GM12891 (cell line): ENCODE data around the gene SMIM44.

Experiments
- DNase-seq: peaks from one replicate; pipeline ENCODE4 v3.0.0; 2011; ENCODE audit warnings: low spot score; ENCODE audit not compliant: insufficient read length
- FAIRE-seq: peaks from 2 replicates; lab custom pipeline; 2011; peaks lifted over from hg19 to GRCh38; lab: Jason Lieb, UNC
- PAX5 ChIP-seq: IDR thresholded peaks from 2 replicates; pipeline ENCODE4 v1.6.1; 2011; ENCODE audit warnings: low read length, moderate library complexity, mild to moderate bottlenecking; ENCODE audit not compliant: insufficient read depth, severe bottlenecking
- POLR2A ChIP-seq: IDR thresholded peaks from 2 replicates; pipeline ENCODE4 v1.6.1; 2011; ENCODE audit warnings: low read depth, low read length, control low read depth
- POLR2AphosphoS5 ChIP-seq: IDR thresholded peaks from 2 replicates; pipeline ENCODE4 v1.6.1; 2011; ENCODE audit warnings: low read depth, low read length, control low read depth
- POU2F2 ChIP-seq: IDR thresholded peaks from 2 replicates; pipeline ENCODE4 v1.6.1; 2011; ENCODE audit warnings: low read depth, mild to moderate bottlenecking, control low read depth, low read length, moderate library complexity
- SPI1 ChIP-seq: IDR thresholded peaks from 2 replicates; pipeline ENCODE4 v1.6.1; 2011; ENCODE audit warnings: low read depth, low read length, control low read depth
- TAF1 ChIP-seq: IDR thresholded peaks from 2 replicates; pipeline ENCODE4 v1.6.1; 2011; ENCODE audit warnings: low read depth, low read length, control low read depth

Gene SMIM44

DNA sequence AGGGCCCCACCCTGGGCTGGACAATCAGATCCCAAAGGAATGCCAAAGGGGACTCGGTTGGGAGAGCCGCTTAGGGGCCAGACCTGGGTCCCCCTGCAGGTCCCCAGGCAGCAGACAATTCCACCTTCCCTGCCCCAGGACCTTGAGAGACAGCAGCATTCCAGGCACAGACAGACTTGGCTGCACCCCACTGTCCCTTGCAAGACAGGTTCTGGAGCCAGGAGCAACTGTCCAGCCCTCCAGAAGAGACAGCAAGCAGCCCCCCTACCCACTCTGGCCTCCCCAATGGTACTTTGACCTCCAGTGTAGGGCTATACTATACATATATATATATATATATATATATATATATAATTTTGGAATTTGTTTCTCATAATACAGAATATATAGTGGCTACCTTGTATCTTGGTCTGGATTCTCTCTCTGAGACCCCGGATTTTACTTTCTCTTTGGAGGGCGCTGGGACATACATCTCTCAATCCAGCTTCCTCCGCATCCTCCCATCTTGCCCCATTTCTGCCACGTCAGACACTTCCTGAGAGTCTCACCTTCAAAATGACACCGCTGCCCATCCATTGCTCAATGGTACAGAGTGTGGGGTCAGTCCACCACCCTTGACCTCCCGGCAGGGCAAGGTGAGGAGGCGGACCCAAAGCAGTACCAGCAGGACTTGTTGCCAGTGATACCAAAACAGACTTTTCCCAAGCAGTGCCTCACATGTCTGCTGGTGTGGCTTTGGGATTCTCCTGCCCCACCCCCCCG lies 15.6 kb downstream of the SMIM44 start:
- TF ChIP-seq PAX5 (no peak), POU2F2 (no peak), POLR2AphosphoS5 (no peak), TAF1 (no peak), POLR2A (no peak), SPI1 (no peak)
- FAIRE-seq: no peak
- DNase-seq: no peak

- DNase-seq (no peak), FAIRE-seq (no peak)
- no peak for TF ChIP-seq SPI1
- no peak for TF ChIP-seq TAF1
- TF ChIP-seq POU2F2: no peak
- TF ChIP-seq POLR2AphosphoS5: no peak
Observed at GRCh38 chr19:3466635-3467034, 16.6 kb downstream of the SMIM44 start.

GRCh38 chr19:3465552-3465951 lies 17.7 kb downstream of the SMIM44 start:
- FAIRE-seq (no peak), DNase-seq (no peak)
- TF ChIP-seq TAF1 (no peak), POU2F2 (no peak), PAX5 (no peak), SPI1 (no peak), POLR2A (no peak), POLR2AphosphoS5 (no peak)

- DNase-seq (no peak), FAIRE-seq (no peak)
- TF ChIP-seq SPI1 (no peak), POU2F2 (no peak), PAX5 (no peak), TAF1 (no peak), POLR2A (no peak), POLR2AphosphoS5 (no peak)
Observed at GRCh38 chr19:3464587-3465235, 18.5 kb downstream of the SMIM44 start.

GRCh38 chr19:3463714-3464586 lies 19.3 kb downstream of the SMIM44 start:
- no peak for FAIRE-seq
- no peak for DNase-seq
- TF ChIP-seq SPI1: no peak
- TF ChIP-seq POLR2AphosphoS5: no peak
- no peak for TF ChIP-seq POLR2A
- TF ChIP-seq PAX5: no peak
- no peak for TF ChIP-seq POU2F2
- no peak for TF ChIP-seq TAF1

GRCh38 chr19:3462991-3463713 lies 20.1 kb downstream of the SMIM44 start:
- DNase-seq (no peak), FAIRE-seq (no peak)
- TF ChIP-seq POLR2A (no peak), POLR2AphosphoS5 (no peak), PAX5 (no peak), TAF1 (no peak), SPI1 (no peak), POU2F2 (no peak)

DNA sequence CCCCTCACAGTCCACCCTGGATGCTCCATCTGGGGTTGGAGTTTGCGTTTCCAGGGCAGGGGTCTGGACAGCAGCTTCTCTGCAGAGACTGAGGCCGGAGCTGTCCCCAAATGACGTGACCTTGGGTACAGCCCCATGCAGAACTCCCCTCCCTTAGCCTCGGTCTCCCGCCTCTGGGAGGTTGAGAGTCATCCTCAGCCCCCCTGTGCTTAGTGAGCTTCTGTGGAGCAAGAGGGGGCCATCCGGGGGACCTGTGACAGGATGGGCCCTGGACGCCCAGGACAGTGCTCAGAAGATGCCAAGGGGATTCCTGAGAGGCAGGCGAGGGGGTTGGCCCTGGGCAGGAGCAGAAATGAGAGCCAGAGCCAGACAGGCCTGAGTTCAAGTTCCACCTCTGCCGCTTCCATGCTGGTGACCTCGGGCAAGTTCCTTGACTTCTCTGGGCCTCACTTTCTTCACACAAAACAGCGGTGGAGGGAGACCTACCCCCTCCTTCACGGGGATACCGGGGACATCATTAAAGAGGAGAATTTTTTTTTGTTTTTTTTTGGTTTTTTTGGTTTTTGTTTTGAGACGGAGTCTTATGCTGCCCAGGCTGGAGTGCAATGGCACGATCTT lies 23.2 kb downstream of the SMIM44 start:
- TF ChIP-seq TAF1: no peak
- no peak for TF ChIP-seq SPI1
- no peak for TF ChIP-seq PAX5
- TF ChIP-seq POLR2AphosphoS5: no peak
- no peak for TF ChIP-seq POLR2A
- TF ChIP-seq POU2F2: no peak
- DNase-seq: no peak
- no peak for FAIRE-seq

DNA sequence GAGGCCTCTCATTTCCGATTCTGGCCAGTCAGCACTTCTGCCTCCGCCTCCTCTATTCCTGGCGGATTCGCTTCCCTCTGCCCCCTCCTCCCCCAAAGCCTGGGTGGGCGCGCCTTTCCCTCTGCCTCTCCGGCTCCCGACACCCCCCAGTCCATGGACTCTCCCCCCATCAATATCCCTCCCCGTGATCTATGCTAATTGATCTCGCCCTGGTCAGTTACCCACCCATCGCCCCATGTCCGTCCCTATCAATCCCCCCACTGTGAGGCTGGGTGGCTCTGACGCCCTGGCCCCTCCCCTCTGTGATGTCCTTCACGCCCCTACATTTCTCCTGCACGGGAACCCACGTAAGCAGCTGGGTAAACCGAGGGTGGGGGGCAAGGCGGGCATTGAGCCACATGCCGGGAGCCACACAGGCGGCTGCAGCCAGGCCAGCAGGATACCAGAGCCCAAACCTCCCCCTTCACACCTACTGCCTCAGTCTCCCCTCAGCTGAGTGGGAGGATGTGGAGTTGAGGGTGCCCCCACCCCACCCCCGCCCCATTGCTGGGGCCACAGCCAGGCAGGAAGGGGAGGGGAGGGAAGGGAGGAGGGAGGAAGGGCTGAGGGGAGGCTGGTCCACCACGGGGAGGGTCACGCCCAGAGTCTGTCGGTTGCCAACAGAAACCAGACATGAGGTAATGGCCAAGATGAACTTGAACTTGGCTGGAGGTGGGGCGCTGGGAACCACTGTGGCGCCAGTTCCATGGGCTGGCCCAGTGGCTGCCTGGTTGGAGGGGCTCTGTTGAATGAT lies 24.0 kb downstream of the SMIM44 start:
- no peak for TF ChIP-seq SPI1
- no peak for TF ChIP-seq TAF1
- TF ChIP-seq POLR2AphosphoS5: no peak
- TF ChIP-seq POLR2A: no peak
- no peak for TF ChIP-seq PAX5
- no peak for TF ChIP-seq POU2F2
- DNase-seq: no peak
- no peak for FAIRE-seq
